Uterus (tissue), 2 donors: Measurements from ENCODE around the gene PRPF19.

ENCODE experiments used
- POLR2A ChIP-seq, 2 donors: fragments of 450-650 bp; IDR thresholded peaks; one replicate each; pipeline ENCODE4 v1.6.1; 2016; ENCODE audit warnings: antibody characterized with exemption in 2 of 2, mild to moderate bottlenecking in 1 of 2, moderate library complexity in 1 of 2
- TF ChIP-seq, protein P1 (sequence below), 4 experiments: fragments of 200-600 bp in 2 of 4; fragments of 450-650 bp in 2 of 4; sonication (generic) in 2 of 4; IDR thresholded peaks; one replicate each; pipeline ENCODE4 v1.5.1; 2016 to 2019; ENCODE audit warnings: antibody characterized with exemption in 4 of 4, mild to moderate bottlenecking in 2 of 4, moderate library complexity in 1 of 4

GRCh38 chr11:60889869-60890311 is 16.5 kb downstream of the PRPF19 start:
- TF ChIP-seq POLR2A (IDR thresholded peaks at IDR 0.05), result no peak
- TF ChIP-seq, protein P1, sequence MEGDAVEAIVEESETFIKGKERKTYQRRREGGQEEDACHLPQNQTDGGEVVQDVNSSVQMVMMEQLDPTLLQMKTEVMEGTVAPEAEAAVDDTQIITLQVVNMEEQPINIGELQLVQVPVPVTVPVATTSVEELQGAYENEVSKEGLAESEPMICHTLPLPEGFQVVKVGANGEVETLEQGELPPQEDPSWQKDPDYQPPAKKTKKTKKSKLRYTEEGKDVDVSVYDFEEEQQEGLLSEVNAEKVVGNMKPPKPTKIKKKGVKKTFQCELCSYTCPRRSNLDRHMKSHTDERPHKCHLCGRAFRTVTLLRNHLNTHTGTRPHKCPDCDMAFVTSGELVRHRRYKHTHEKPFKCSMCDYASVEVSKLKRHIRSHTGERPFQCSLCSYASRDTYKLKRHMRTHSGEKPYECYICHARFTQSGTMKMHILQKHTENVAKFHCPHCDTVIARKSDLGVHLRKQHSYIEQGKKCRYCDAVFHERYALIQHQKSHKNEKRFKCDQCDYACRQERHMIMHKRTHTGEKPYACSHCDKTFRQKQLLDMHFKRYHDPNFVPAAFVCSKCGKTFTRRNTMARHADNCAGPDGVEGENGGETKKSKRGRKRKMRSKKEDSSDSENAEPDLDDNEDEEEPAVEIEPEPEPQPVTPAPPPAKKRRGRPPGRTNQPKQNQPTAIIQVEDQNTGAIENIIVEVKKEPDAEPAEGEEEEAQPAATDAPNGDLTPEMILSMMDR (IDR thresholded peaks at IDR 0.05), result no peak
